Measurements from ENCODE around the gene NRP2.

The NRP2 gene

GRCh38 chr2:205755923-205756322 is 73.6 kb downstream of the NRP2 start:
- DNase-seq (ENCODE audit: low spot score) = no peak

GRCh38 chr2:205757271-205757670 is 75.0 kb downstream of the NRP2 start:
- no peak for DNase-seq (ENCODE audit: low spot score)

- DNase-seq (ENCODE audit: low spot score) = no peak
These were observed 75.8 kb downstream of the NRP2 start for GRCh38 chr2:205758051-205758450.

- no peak for DNase-seq (ENCODE audit: low spot score)
These were observed 76.2 kb downstream of the NRP2 start for GRCh38 chr2:205758500-205758899.

DNA sequence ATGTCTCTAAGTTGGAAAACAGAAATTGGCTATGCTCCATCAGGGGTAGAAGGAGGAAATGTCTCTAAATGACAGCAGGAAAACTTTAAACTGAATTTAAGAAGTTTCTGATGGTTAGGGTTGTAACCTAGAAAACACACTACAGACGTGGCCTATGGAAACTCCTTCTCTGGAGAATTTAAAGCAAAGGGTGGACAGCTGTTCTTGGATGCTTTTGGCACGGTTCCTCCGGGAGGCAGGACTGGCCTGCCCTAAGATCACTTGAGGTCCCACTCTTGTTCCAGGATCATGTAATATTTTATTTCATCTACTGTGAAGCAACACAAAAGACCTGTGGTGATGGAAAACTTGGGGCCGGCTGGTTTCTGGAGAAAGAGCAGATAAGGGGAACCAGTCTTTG is 77.0 kb downstream of the NRP2 start:
- no peak for DNase-seq (ENCODE audit: low spot score)

DNA sequence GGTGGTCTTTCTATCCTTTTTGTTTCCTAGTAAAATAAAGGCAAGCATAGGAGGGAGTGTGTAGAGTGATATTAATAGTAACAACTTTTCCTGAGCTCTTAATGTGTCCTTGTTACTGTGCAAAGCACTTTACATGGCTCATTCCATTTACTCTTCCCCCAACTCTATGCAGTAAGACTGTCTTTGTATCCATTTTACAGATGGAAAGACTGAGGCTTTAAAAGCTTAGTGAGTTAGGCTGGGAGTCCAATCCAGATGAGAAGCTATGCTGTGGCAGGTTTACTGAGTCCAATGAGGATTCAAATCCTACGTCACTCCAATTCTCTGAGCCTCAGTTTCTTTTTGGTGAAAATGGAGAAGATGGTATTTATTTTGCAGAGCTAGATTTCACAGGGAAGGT is 77.4 kb downstream of the NRP2 start:
- no peak for DNase-seq (ENCODE audit: low spot score)

- DNase-seq (ENCODE audit: low spot score) = no peak
These were observed 77.9 kb downstream of the NRP2 start for GRCh38 chr2:205760157-205760556.

GRCh38 chr2:205761421-205761820 is 79.1 kb downstream of the NRP2 start:
- DNase-seq (ENCODE audit: low spot score) = no peak

DNA sequence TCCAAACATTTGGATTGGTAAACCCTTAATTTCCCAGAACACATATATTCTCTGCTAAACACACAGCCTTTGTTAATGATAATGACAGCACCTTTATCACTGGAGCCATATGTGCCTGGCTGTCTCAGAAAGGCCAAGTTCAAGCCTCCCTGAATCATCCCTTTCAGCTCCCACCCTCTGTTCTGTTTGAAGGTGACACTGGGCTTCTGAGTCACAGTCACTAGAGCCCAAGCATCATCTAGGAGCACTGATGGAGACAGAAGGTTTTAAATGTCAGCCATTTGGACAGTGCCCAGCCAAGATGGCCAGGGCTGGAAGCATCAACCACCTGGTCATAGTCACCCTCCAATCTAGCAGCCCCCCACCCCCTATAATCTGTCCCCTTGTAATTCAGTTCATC is 80.6 kb downstream of the NRP2 start:
- no peak for DNase-seq (ENCODE audit: low spot score)

DNA sequence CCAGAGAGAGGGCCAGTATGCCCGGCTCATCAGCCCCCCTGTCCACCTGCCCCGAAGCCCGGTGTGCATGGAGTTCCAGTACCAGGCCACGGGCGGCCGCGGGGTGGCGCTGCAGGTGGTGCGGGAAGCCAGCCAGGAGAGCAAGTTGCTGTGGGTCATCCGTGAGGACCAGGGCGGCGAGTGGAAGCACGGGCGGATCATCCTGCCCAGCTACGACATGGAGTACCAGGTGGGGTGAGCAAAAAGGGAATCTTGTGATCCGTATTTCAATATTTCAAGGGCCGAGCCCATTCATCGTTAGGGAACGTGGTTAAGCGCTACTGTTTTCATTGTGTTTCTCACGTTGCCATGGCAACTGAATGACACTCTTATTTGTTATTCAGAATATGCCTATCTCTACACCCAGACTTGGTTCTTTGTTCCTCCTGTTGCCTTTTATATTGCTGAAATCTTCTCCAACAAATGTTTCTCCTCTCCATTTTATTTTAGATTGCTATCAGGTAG is 81.5 kb downstream of the NRP2 start:
- no peak for DNase-seq (ENCODE audit: low spot score)

GRCh38 chr2:205764270-205764746 is 82.0 kb downstream of the NRP2 start:
- no peak for DNase-seq (ENCODE audit: low spot score)

GRCh38 chr2:205765151-205765550 is 82.8 kb downstream of the NRP2 start:
- no peak for DNase-seq (ENCODE audit: low spot score)

GRCh38 chr2:205766779-205767359 is 84.6 kb downstream of the NRP2 start:
- DNase-seq (ENCODE audit: low spot score) = peak; percentile 55

- DNase-seq (ENCODE audit: low spot score) = no peak
These were observed 85.3 kb downstream of the NRP2 start for GRCh38 chr2:205767617-205768016.

GRCh38 chr2:205768341-205768740 is 86.0 kb downstream of the NRP2 start:
- DNase-seq (ENCODE audit: low spot score) = no peak

DNA sequence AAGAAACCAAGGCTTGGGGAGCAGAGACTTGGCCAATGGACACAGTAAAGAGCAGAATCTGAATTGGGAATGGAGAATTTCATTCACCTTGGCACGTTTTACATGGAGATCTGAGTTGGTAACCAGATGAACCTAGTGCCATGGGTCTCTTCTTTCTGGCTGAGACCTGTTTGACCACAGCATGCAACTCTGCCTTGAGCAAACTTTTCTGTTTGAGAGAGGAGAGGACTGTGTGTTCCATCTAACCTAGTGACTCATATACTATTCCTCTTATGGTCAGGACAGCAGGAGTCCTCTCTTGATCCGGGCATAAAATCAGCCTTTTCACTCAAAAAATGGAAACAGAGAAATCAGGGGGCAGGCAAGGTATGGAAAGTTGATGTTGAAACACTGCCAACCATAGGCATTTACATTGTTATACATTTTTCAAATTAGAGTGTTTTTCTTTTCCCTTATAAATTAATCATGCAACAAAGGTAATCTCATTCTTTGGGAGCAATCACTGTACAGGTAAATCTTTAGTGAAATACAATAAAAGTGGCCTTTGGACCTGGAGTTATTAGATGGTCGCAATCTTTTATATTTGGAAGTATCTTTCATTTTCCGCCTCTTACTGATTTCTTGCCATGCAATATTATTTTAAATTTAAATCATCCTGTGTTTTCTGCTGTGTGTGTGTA is 86.7 kb downstream of the NRP2 start:
- no peak for DNase-seq (ENCODE audit: low spot score)

GRCh38 chr2:205769495-205769850 is 87.2 kb downstream of the NRP2 start:
- no peak for DNase-seq (ENCODE audit: low spot score)

- no peak for DNase-seq (ENCODE audit: low spot score)
These were observed 87.6 kb downstream of the NRP2 start for GRCh38 chr2:205769879-205770278.

DNA sequence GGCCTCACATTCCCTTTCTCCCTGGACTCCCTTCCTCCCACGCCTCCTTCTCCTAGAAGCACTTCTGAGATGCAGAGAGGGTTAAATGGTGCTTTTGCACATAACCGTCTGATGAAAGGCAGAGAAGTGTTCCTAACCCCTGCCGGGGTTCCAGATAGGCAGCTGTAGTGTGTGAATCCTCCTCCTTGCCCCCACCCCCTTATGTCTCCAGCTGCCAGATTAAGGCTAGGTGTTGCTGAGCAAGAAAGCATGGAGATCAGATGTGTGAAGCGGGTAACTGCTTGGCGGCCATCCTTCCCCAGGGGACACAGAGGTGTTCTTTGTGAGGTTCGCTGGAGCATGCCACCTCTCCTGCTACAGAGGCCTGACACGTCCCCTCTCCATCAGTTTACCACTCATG is 88.3 kb downstream of the NRP2 start:
- no peak for DNase-seq (ENCODE audit: low spot score)

DNA sequence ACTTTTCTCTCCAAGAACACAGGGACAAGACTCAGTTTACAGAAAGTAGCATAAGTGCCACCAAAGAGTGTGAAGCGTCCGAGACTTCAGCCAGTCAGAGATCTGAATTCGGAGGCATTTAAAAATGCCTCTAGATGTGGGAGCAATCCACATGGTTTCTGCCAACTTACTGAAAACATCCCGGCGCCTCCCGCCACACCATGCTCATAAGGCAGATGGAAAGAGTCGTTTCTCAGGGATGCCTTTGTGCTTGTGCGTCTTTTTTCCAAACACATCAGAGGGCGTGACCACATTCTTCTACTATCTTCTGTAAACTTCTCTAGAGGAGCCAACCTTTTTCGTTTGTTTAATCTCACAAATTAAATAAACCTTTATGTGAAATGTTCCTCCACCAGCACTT is 88.7 kb downstream of the NRP2 start:
- DNase-seq (ENCODE audit: low spot score) = no peak

DNA sequence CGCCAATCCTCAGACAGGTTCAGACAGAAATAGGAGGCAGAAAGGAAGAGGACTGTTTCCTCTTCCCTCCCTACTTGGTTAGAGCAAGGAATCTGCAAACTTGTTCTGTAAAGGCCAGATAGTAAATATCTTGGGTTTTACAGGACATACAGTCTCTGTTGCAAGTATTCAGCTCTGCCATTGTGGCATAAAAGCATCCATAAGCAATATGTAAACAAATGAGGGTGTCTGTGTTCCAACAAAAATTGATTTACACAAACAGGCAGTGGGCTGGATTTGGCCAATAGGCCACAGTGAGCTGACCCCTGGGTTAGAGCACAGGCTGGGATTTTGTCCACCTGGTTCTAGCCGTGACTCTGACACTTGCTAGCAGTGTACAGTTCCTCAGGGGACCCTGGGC is 89.4 kb downstream of the NRP2 start:
- DNase-seq (ENCODE audit: low spot score) = no peak

- no peak for DNase-seq (ENCODE audit: low spot score)
These were observed 90.7 kb downstream of the NRP2 start for GRCh38 chr2:205772983-205773382.

DNA sequence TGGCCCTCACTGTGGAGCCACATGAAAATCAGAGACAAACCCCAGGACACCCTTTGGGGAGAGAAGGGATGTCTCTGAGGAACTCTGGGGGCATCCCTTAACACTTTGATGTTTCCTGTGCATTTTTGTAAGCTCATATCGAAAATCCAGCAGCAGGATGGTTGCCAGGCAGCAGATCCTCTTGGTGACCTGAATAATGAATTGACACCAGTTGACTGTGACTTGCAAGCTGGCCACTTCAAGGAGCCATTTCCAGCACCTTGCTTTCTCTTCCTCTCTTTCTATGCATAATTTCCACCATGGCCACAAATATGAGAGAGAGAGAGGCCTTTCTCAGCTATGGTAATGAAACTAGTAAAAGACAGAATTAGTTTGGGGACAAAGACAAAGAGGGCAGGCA is 91.7 kb downstream of the NRP2 start:
- no peak for DNase-seq (ENCODE audit: low spot score)
